ENCODE measurements around the gene GFOD1.

GFOD1 gene

DNA sequence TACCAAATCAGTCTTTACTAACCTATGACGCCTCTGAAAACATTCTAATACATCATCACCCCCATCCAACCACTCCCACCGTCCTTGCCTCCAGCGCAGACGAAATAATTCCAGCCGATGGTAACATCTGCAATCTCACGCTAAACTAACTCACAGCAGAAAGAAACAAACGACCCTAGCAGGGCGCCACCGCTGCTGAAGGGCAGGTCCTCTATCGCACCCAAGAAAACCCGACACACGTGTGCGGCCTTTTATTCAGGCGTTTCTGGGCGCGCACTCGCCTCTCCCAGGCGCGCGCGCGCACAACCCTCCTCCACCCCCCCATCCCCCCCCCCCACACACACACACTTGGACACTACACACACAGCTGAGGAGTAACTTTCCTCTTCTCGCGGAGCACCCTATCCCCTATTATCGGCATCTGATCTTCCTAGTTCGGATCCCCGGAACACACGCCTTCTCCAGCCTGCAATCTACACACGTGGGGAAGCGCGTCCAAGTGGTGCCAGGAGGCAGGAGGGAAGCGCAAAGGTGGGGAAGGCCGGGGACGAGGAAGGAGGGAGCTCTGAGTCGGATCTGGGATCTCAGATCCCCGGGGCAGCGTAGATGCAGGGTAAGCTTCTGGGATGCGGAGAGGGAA is 1.4 kb downstream of the GFOD1 start:
- peak; percentile 59 for DNase-seq

DNA sequence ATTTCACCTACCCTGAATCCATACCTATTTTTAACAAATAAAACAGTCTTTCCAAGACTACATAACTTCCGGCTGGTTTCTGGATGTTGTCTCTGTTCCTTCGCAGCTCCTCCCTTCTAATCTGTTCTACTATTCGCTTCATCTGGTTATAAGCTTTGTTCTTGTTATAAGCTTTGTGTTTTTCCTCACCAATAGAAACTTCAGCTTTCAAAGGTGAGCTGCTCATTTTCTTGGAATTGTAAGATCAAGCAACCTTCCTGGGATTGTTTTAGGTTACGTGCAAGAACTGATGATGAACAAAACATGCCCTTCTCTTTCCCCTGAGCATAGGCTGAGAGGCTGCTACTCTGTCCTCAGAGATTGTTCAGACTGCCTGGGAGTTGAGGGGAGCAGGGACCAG is 2.1 kb downstream of the GFOD1 start:
- DNase-seq: no peak

DNA sequence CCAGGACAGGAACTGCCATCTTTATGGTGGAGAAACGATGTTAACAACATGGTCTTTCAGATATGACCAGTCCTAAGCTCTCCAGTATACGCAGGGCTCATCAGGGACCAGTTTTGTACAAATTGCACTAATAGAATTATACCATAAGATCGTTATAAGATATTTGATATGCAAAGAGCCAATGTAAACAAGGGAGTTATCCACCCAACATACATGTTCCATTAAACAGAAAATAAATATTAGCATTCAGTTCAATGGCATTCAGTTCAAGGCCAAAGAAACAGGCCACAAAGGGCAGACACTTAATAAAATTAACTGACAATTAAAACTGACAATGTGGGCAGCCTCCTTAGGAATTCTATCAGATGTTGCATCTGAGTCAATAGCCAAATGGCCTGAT is 2.6 kb downstream of the GFOD1 start:
- DNase-seq: no peak

DNA sequence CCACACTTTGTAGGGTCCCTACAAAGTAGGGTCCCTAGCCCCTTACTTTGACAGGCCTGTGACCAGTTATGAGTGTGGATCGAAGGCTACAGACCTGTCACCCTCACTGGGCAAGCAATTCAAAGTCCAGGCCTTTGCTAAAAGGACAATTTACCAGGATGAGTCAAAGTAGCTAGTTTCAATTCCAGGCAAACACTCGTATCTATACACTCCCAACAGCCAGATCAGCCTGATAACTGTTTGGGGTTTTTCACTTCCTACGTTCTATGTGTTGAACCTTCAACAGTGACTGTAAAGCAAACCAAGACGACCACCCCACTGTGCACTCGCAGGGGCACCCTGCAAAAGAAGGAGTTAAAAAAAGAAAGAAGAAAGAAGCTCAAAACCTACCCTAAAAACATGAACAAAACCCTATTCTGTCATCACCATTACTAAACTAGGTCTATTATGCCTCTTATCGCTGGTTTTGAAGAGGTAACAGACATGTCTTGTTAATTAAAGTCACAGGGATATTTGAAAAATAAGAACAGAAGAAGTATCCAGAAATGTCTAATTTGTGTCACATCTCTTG is 3.2 kb downstream of the GFOD1 start:
- no peak for DNase-seq

DNA sequence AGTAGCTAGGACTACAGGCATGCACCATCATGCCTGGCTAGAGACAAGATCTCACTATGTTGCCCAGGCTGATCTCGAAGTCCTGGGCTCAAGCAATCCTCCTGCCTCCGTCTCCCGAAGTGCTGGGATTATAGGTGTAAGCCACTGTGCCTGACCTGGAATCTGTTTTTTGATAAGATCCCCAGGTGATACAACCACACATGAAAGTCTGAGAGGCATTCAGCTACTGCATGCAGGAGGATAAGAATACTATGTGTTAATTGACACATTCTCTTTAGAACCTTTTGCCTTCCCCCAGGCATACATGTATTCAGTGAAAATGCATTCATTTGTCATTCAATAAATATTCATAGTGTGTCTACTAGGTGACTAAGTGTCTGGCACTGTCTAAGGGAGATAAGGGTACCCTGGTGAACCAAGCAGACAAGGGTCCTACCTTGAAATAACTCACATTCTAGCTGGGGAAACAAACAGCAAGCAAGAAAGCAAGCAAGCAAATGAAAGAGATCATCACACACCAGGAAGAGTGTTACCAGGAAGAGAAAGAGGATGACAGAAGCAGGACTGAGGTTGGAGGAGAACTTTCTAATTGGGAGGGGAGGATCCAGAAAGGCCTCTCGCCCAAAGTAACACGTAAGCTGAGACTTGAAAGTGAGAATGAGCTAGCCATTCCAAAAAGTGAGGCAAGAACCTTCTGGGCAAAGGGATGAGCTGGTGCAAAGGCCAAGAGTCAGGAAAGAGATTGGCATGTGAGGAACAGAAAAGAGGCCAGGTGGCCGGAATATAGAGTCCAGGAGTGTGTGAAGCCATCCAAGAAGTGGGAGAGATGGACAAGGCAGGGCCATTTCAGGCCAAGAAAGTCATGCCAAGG is 6.5 kb downstream of the GFOD1 start:
- no peak for DNase-seq

DNA sequence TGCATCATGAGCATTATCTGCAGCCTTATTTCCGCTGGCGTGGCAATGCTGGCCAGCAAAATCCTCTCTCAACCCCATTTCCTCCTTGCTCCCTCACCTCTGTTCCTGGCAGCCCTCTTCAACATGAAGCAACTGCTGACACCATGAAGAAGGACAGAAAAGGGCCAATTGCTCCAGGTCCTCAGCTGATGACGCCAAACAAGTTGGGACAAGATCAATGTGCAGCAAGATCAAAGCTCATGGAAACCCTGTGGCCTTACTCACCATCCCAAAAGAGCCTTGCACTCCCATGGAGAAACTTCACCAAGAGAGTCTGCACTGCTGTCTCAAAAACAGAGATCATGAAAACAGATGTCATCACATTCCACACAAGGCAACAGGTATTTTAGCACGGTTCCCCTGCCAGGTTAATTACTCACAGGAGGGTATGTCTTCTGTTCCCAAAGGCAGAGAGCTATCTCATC is 7.4 kb downstream of the GFOD1 start:
- DNase-seq: no peak

DNA sequence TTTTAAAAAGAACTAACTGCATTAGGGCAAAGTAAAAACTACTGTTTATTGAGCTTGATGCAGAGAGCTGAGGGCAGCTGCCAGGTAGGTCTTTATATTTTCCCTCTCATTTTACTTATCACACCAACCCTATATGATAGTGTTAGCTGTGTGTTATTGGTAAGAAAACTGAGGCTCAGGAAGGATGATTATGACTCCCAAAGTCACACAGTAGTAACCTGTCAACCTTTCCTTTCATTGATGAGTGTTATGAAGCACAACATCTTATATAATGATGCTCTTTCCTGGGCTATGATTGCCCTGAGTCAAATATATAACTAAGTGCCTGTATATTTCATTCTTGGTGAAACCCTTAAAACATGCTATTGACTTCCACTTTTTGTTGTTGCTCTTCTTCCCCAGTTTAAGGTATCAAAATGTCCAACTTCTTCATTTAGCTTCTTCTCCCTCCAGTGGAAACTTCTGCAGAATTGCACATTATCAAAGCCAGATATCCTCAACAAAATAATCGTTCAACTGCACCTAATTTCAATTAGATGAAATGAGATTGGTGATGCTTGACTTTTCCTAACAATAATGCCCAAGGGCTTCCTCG is 8.1 kb downstream of the GFOD1 start:
- DNase-seq: no peak

DNA sequence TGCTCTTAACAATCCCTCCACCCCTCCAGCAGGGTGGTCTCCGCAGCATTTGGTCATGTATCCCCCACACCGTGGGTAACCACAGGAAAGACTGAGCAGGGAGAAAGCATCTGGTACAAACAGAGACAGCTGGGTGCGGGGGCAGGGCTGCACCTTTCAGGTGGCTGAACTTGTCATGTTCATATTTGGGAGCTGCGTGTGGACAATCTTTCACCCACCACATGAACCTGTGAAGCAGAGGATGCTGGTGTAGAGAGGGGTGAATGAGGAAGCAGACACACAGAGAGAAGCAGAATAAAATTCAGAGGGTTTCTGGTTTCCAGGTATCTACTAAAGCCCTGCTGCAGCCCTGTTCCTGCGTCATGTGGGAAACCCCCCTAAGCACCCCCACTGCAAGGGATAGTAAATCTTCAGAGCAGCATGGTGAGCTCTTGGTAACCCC is 8.9 kb downstream of the GFOD1 start:
- DNase-seq: no peak

DNA sequence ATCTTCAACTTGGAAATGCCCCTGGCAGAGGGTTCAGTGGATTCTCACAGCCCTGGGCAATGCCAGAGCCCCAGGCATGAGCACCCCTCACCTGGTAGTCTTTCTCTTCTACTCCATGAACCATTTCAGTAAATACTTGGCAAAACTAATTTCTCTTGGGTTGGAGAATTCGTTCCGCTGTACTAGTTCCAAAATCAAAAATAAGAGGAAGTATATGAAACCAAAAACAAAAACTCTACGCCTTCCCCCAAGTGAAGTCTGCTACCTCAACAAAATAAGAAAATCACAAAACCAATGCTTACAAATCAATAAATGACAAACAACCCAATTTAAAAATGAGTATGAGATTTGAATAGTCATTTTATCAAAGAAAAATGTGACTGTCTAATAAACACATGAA is 12.6 kb downstream of the GFOD1 start:
- DNase-seq: no peak

DNA sequence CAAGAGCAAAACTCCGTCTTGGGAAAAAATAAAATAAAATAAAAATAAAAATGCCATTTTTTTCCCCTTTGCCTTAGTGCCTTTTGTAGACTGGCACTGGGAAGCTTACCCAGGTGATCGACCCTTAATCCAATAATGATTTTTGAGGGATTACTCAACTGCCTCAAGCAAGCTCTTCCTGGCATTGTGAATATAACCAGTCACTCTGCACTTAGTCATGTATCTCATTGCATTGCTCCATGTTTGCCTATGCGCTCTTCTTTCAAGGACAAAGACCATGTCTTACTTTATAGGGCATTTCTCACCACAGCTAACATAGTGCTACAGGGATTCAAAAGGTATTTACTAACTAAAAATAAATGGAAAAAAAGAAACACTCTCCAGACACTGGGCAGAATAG is 13.0 kb downstream of the GFOD1 start:
- DNase-seq: no peak

DNA sequence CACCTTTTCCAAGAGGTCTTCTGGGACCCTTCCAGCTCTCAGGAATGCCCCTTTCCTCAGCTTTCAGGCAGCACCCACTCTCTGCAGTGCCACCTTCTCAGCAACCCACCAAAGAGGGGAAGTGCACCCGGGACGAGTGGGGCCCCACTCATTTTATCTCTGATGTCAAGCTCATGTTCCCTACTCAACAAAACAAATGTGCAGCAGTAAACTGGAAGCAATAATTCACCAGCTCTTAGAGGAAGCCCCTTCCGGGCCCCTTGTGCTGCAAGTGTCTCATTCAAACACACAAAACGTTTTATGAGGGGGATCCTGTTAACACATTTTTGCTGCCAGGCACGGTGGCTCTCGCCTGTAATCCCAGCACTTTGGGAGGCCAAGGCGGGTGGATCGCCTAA is 13.6 kb downstream of the GFOD1 start:
- no peak for DNase-seq

DNA sequence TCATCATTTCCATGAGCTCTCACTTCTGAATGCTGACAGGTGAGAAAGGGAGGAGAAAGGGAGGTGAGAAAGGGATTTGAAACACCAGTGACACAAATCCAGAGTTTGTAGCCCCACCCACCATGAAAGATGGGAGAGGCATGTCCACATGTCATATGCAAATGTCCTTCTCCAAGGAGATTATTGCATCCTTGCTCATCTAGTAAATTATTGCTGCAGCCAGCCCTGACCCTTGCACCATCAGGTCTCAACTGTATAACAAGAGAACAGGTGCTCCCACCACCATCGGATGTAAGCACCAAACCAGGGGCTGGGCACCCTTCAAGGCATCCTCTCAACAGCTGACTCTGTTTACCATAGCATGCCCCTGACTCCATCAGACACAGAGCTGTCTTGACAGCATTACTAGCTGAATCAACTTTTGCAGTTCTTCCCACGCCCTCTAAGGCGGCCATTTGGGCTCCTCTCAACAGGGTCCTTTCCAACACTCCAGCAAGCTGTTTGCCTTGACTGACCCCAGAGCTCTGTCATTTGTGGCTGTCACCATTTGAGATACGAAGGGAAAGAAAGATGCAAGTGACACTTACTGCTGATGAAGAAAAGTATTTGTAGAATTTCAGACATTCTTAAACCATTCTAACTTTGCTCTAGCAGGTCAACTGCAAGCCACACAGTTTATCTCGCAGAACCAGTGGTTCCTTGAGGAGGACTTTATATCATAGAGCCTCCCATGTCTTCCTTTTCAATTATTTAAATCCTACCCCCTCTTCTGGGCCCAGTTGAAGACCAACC is 14.2 kb downstream of the GFOD1 start:
- no peak for DNase-seq

DNA sequence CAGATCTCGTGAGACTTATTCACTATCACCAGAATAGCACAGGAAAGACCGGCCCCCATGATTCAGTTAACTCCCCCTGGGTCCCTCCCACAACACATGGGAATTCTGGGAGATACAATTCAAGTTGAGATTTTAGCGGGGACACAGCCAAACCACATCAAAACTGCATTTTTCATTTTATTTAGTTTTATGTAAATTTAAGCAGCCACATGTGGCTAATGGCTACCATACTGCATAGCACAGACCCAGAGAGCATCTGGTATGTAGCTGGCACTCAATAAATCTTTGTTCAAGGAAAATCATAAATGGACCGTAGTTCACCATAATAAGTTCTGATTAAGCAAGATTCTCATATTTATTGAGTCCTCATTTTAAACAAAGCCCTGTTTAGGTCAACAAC is 15.3 kb downstream of the GFOD1 start:
- DNase-seq: no peak

DNA sequence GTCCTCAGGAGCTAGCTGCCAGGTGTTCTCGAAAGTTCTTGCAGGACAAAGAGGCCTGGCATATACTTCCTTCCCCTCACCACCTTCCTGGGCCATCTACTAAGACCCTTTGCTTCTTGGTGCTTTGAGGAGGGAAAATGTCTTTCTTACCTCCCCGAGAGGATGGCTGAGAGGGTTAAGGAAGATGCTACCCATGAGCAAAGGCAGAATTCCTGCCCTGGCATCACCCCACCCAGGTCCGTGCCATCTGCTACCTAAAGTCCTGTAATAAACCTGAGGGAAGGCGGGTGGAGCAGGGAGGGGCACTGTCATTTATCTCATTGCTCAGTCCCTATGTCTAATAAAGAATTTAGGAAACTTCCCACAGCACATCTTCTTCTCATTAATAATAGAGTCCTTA is 16.2 kb downstream of the GFOD1 start:
- no peak for DNase-seq

DNA sequence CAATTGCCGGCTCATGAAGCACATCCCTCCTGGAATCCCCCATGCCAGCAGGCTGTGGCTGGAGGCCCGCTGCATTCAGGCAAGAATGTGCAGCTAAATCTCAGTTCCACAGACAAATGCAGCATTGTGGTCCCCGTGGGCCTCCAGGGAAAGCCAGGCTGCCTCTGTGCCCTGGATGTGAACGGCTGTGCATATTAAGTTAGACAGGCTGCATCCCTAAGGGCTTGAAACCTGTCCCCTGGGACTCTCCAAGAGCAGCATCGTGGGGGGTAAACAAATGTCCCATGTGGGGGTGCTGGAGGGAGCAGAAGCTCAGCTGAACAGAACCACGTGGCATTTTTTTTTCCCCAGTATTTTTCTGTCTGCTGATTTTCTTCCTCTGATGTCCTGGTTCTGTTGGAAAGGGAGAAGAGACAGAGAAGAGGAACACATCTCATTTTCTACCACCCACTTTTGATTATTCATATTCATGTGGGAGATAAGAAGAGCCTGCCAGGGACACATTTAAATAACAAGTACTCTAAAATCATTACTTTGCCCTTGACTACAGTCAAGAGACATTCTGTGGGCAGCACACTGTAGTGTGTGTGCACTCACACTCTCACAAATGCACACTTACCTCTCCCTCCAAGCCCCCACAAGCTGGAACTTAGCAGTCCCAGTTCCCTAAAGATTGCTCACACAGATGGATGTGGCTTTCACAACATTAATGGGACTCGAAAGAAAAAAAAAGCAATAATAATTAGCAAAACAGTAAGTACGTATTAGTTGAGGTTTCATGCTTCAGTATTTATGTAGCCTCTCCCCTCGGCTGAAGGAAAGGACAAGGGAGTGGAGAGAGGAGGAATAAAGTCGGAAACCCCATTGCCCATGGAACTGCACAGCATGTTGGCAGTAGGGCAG is 16.9 kb downstream of the GFOD1 start:
- no peak for DNase-seq

DNA sequence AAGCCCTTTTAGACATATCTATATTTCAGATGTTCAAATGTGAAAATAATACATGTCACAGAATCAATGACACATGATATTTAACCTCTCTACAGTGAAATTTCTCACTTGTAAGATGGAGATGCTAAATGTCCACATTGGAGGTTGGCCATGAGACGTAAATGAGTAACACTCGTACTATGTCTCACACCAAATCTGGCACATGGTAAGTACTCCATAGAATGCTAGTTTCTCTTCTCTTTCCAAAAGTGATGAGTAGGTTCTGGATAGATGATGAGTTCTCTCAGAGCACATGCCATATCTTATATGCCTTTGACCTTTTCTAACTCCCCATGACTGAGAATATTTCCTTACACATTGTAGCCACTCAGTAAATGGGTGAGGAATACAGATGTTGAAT is 17.7 kb downstream of the GFOD1 start:
- no peak for DNase-seq

DNA sequence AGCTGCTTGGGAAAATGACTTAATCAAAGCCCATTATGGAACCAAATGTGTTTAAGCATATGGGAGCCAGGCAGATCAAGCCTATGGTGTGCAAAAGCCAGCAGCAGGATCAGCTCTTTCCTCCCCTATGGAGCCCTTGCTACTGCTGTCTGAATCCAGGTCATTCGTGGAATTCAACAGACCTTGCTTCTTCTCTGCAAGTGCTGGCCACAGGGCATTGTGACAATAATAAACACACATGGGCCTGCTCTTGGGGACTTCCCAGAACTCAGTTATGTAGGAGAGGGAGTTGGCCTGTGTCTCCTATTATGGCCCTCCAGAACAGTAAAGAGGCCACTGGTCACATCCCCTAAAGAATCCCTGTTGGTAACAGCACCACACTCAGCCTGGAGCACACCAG is 18.6 kb downstream of the GFOD1 start:
- DNase-seq: no peak

DNA sequence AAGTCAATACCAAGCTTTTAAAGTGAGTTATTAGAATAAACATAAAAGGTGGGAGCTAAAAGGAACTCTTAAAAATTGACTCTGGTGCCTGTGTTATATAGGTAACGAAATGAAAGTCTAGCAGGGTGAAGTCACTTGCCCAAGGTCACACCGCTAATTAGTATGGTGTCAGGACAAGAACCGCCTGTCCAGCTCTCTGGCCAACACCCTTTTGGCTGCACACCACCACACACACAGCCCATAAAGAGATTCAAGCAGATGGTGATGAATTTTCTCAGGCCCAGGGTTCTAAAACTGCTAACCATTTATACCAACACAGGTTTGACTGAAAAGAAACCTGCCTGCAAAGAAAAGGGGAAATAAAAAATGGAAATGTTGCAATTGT is 20.2 kb downstream of the GFOD1 start:
- DNase-seq: no peak

DNA sequence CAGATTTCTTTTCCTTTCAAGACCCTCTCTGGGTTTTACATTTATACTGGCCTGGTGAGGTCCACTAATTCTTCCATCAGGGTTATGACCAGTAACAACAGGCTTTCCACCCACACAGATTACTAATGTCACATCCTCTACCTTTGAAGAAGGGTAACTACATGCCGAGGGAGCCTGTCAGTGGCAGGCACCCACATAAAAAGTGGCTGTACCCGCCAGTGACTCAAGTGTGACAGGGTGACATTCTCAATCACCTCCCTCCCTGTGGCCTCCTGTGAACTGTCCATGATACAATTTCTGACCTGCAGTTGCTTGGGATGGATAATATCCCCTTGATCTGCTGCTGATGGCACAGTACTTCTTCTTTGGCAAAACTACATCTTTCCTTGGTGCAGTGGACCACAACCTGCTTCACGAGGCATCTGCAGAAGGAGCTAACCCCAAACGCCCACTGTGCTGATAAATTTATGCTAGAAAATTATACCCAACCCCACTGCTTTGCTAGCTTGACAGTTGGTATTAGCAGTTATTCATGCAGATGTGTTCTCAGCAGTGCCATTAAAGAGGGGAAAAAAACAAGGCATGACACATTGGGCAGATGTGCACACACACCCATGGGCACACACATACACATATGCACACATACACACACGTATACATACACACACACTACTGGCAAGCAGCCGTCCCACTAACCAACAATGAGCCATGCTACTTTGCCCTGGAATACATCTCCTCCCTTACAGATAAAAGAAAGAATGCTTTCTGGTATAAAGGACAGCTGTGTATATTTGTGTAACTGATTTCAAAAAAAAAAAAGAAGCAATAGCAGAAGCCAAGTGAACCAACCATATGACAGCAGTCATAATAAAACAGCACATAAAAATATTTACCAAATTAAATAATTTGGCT is 20.8 kb downstream of the GFOD1 start:
- no peak for DNase-seq

DNA sequence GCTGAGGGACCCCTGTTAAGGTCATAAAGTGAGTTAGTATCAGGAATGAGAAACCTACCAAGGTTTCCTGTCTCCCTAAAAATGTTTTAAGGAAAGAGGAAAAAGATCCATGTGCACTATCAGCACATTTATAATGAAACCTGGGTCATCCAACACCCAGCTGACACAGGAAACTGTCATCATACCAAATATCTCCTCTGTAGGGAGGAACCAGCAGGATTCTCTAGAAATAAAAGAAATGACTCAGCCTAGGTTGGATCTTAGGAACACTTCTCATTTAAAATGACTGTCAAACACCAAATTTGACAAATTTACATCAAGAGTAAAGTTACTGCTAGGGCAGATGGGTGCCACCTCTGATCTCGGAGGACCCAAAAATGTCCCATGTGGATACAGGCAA is 21.7 kb downstream of the GFOD1 start:
- no peak for DNase-seq

DNA sequence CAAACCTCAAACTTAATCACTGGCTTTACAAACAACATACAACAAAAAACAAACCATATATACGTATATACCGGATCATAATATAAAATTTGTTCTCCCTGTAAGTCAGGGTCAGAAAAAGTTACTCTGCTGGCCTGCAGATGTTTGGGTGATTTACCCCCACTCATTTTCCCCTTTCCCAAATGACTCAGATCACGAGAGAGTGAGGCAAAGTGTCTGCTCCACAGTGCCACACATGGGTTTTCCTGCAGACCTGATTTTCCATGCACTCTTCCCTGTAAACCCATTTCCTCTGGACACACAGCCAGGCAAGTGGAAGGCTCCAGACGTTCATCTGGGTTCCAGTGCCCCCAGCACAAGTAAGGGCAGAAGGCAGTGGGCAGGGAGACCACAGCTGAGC is 23.5 kb downstream of the GFOD1 start:
- no peak for DNase-seq
